Stimulated activated CD8-positive, alpha-beta memory T cell treated with anti-CD3 and anti-CD28 coated beads, Interleukin-7, amount 100 ng/mL, for 48 hours (primary cell): ENCODE data around the gene RYR3.

Source experiments
- DNase-seq, 2 donors: peaks; one replicate each; pipeline ENCODE4 v3.0.0-alpha.2; 2020; ENCODE audit warnings: low read depth in 1 of 2; ENCODE audit errors: extremely low read depth in 1 of 2

The RYR3 gene

GRCh38 chr15:33693166-33693800, 382.5 kb downstream of the RYR3 start:
- no peak for DNase-seq

- DNase-seq = no peak
These were observed 387.4 kb downstream of the RYR3 start for GRCh38 chr15:33698126-33698525.

- no peak for DNase-seq
These were observed 388.4 kb downstream of the RYR3 start for GRCh38 chr15:33699145-33699544.

GRCh38 chr15:33699691-33700447, 389.1 kb downstream of the RYR3 start:
- DNase-seq = no peak

GRCh38 chr15:33700695-33701303, 390.0 kb downstream of the RYR3 start:
- DNase-seq = peak; percentile 18 to 40

GRCh38 chr15:33701304-33701696, 390.5 kb downstream of the RYR3 start:
- no peak for DNase-seq

- DNase-seq = no peak
These were observed 395.4 kb downstream of the RYR3 start for GRCh38 chr15:33706173-33706572.

GRCh38 chr15:33710748-33711147, 400.0 kb downstream of the RYR3 start:
- DNase-seq = no peak

GRCh38 chr15:33716025-33716424, 405.3 kb downstream of the RYR3 start:
- DNase-seq = peak in 1 of 2 donors; percentile 13

- no peak for DNase-seq
These were observed 410.2 kb downstream of the RYR3 start for GRCh38 chr15:33720952-33721351.

GRCh38 chr15:33722005-33722672, 411.4 kb downstream of the RYR3 start:
- DNase-seq = no peak

- no peak for DNase-seq
These were observed 411.9 kb downstream of the RYR3 start for GRCh38 chr15:33722673-33723015.

GRCh38 chr15:33724321-33725036, 413.7 kb downstream of the RYR3 start:
- no peak for DNase-seq

GRCh38 chr15:33729653-33730052, 418.9 kb downstream of the RYR3 start:
- DNase-seq = no peak

- no peak for DNase-seq
These were observed 420.0 kb downstream of the RYR3 start for GRCh38 chr15:33730815-33731214.

- DNase-seq = no peak
These were observed 424.4 kb downstream of the RYR3 start for GRCh38 chr15:33735143-33735542.

- no peak for DNase-seq
These were observed 425.0 kb downstream of the RYR3 start for GRCh38 chr15:33735637-33736247.

GRCh38 chr15:33737687-33738601, 427.2 kb downstream of the RYR3 start:
- DNase-seq = peak in 1 of 2 donors; percentile 6

GRCh38 chr15:33738941-33739664, 428.3 kb downstream of the RYR3 start:
- no peak for DNase-seq
